Measurements from ENCODE around the gene FLG. TPM values are rescaled to one million over a fixed set of nuclear protein-coding genes. Genes with fewer than 3 reads are reported as not detected.
A peak's percentile ranks its signal among the peaks of the same experiment; 100 is the strongest.

Gene FLG
- total RNA-seq (2013; cell fraction: nucleolus; rRNA removed), result not detected in 2 replicates
- total RNA-seq (2014; rRNA removed) (not detected in 2 replicates), total RNA-seq (2014; rRNA removed; fragmentation: Illumina TruSeq; extraction: Trizol) (not detected in 2 replicates), total RNA-seq (2021) (not detected in 2 replicates), polyA plus RNA-seq (2011; rRNA removed) (not detected in 2 replicates), polyA plus RNA-seq (2014; fragmentation: Illumina TruSeq; extraction: Trizol) (not detected in 2 replicates), polyA plus RNA-seq (2014; fragmentation: Nextera tagmentation; extraction: Ambion mirVana) (not detected), polyA plus RNA-seq (2014; rRNA removed) (not detected in 2 replicates), polyA plus RNA-seq (2016; fragmentation: Nextera tagmentation; extraction: Ambion mirVana) (not detected), polyA minus RNA-seq (2011; rRNA and poly(A)+ RNA removed) (under 0.01 TPM in 1 of 2 replicates, not detected in the other), Bru-seq, nascent RNA (percentile 4 among the genes with signal in this experiment), BruChase-seq, experiment 1, labeled RNA remaining after a 6-hour chase (not detected), BruChase-seq, experiment 2, labeled RNA remaining after a 2-hour chase (not detected)
- not detected for polyA plus RNA-seq (2011; ENCODE audit: low read depth)
- polyA plus RNA-seq (2011; cell fraction: cytosol; rRNA removed), result not detected in 2 replicates
- polyA plus RNA-seq (2011; cell fraction: nucleus; rRNA removed), result not detected in 2 replicates
- polyA plus RNA-seq (2012), result not detected in 2 replicates
- polyA minus RNA-seq (2011; cell fraction: cytosol; rRNA and poly(A)+ RNA removed), result not detected in 2 replicates
- not detected in 2 replicates for polyA minus RNA-seq (2011; cell fraction: nucleus; rRNA and poly(A)+ RNA removed)
- long read RNA-seq, experiment 1, result 0 reads
- long read RNA-seq, experiment 2, result 0 reads

- POLR2A ChIA-PET, result no interaction called here
- 0% methylated on average over 1 of the region's 1 CpG for WGBS (ENCODE audit: insufficient coverage, insufficient replicate concordance, low lambda C conversion rate, missing lambda C conversion rate)
- CTCF ChIA-PET, result no interaction called here
- FAIRE-seq (no peak), ATAC-seq (no peak), DNase-seq (ENCODE audit: low read depth, low spot score) (no peak)
- no peak within 1 kb of the TSS for H3K4me3 ChIP-seq
- intact Hi-C loops (cut with micrococcal nuclease; ENCODE audit: unreplicated experiment), result no loop called here
- no peaks in the 10 kb centered on the region; a peak in 1 of 4 replicates for H3K27me3 ChIP-seq (replicated peaks in 1 of 2; ENCODE audit: control insufficient read depth in 2 of 2, insufficient read depth in 2 of 2, low read length in 1 of 2)
- RAD21 ChIA-PET (ENCODE audit: unreplicated experiment), result no interaction called here
- SMC1A ChIA-PET (ENCODE audit: uncharacterized antibody, unreplicated experiment), result no interaction called here
- in situ Hi-C loops (cut with MboI), result no loop called here
- H3K27ac ChIP-seq (ENCODE audit: control insufficient read depth, insufficient read depth), result no peak within 1 kb of the TSS
- H4K20me1 ChIP-seq (ENCODE audit: control insufficient read depth, insufficient read depth), result no peaks in the 10 kb centered on the region
- no peak within 1 kb of the TSS for H3K4me2 ChIP-seq (ENCODE audit: control insufficient read depth, insufficient read depth)
- H3K79me2 ChIP-seq (ENCODE audit: control insufficient read depth, insufficient read depth, low read length), result no peaks in the 10 kb centered on the region
- H3K9me3 ChIP-seq (replicated peaks; ENCODE audit: control insufficient read depth, insufficient read depth, low read length), result no peaks in the 10 kb centered on the region
- no TSS peak for BruUV-seq (replicated peaks)
- H3K4me1 ChIP-seq (ENCODE audit: control insufficient read depth, insufficient read depth, low read length), result no peaks in the 10 kb centered on the region
- H3K36me3 ChIP-seq (ENCODE audit: control insufficient read depth in 2 of 2, insufficient read depth in 2 of 2, low read length in 1 of 2), result no peaks in the 10 kb centered on the region
- no peak within 1 kb of the TSS for H2AFZ ChIP-seq (ENCODE audit: control insufficient read depth, low read depth, low read length)
- H3K9ac ChIP-seq (ENCODE audit: control insufficient read depth, insufficient read depth, low read length), result no peak within 1 kb of the TSS
- no peak for TF ChIP-seq CUX1 (IDR thresholded peaks at IDR 0.05; ENCODE audit: insufficient replicate concordance, low read depth, low read length)
- TF ChIP-seq NKRF (conservative IDR thresholded peaks at IDR 0.05), result no peak
- no peak for TF ChIP-seq HCFC1 (IDR thresholded peaks at IDR 0.05; ENCODE audit: low read length)
- TF ChIP-seq ATF3 (IDR thresholded peaks at IDR 0.05; ENCODE audit: borderline replicate concordance, extremely low read depth, low read depth, low read length), result no peak
- no peak for TF ChIP-seq FOXK2 (IDR thresholded peaks at IDR 0.05)
- no peak for TF ChIP-seq HDAC6 (IDR thresholded peaks at IDR 0.05; ENCODE audit: unreplicated experiment)
- TF ChIP-seq HDGF (IDR thresholded peaks at IDR 0.05), result no peak
- no peak for TF ChIP-seq RFX5 (IDR thresholded peaks at IDR 0.05; ENCODE audit: low read depth, low read length)
- TF ChIP-seq CHD1 (IDR thresholded peaks at IDR 0.05; ENCODE audit: low read depth, low read length), result no peak
- no peak for TF ChIP-seq RELB (IDR thresholded peaks at IDR 0.05; ENCODE audit: low read depth)
These were observed at the start of gene FLG for GRCh38 chr1:152325111-152325510. TSS of gene FLG (minus strand) at chr1:152325239. CDS start at chr1:152315456, 9,783 bp downstream.
